ENCODE data around the gene MMP23B.
A peak's percentile ranks its signal among the peaks of the same experiment; 100 is the strongest.

Gene MMP23B

DNA sequence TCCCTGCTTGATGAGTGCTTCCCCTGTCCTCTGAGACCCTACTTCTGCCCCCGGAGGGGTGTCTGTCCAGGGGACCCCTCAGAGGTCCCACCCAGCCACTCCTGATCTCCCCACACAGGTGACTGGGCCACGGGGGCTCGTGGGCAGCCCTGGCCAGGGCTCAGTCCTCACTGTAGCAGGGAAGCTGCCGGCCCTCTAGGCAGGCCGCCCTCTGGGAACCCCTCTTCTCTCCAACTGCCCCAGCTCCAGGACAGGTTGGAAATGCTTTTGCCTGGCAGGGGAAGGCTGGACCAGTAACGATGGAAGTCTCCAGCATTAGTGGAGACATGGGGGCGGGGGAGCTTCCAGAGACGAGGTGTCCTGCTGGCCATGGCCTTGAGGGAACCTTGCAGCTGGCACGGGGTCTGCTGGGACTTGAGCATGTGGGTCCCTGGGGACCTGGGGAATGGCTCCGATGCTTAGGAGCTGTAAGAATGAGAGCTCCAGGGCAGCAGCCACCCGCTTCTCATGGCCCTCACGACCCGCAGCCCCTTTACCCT, 28.9 kb upstream of the MMP23B start:
- no peak for DNase-seq (ENCODE audit: low read depth in 2 of 2)

DNA sequence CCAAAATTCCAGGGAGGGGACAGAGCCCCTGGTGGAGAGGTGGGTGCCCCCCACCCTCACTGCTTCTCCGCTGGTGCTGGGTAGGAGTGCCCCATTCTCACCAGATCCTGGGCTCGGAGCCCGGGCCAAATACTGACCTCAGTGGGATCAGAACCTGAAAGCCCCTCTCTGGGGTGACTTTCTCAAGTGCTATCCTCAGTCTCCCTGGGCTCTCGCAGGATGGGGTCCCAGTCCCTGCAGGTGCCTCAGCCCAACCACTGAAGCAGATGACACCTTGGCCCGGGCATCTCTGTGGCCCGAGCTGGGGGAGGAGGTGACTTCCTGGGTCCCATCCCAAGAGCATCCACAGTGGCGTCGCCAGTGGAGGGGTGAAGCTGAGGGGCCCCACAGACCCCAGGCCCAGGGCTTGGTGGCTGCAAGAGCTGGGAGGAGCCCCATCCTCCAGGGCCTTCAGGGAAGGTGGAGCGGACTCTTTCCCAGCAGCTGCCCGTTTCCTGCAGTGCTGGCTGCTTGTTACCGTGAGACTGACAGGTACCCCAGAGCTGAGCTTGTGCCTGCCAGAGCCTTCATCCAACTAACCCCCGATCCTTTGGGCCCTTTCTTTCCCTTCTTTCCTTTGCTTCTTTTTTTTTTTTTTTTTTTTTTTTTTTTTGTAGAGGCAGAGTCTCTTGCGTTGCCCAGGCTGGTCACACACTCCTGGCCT, 28.2 kb upstream of the MMP23B start:
- no peak for DNase-seq (ENCODE audit: low read depth in 2 of 2)

DNA sequence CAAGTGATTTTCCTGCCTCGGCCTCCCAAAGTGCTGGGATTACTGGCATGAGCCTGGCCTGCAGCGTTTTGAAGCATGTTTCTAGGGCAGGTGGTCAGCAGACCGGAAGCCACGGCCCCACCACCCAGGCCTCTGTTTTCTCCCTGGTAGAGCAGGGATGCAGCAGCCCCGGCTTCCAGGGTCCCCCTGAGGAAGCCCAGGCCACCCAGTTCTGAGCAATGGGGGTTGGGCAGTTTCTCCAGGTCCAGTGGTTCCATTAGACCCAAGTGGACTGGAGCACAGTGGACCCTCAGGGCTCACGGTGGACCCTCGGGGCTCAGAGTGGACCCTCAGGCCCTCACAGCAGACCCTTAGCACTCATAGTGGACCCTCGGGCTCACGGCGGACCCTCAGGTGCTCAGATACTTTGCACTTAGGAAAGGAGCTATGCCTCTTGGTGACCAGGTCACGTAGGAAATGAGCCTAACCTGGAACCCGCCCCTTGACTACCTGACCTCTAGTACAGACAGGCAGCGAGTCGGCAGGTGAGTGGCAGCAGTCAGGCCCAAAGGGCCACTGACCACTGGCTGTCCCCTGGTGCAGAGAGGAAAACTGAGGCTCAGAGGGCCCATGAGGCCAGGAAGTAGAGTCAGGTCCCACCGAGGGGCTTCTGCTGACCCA, 27.5 kb upstream of the MMP23B start:
- no peak for DNase-seq (ENCODE audit: low read depth in 2 of 2)

DNA sequence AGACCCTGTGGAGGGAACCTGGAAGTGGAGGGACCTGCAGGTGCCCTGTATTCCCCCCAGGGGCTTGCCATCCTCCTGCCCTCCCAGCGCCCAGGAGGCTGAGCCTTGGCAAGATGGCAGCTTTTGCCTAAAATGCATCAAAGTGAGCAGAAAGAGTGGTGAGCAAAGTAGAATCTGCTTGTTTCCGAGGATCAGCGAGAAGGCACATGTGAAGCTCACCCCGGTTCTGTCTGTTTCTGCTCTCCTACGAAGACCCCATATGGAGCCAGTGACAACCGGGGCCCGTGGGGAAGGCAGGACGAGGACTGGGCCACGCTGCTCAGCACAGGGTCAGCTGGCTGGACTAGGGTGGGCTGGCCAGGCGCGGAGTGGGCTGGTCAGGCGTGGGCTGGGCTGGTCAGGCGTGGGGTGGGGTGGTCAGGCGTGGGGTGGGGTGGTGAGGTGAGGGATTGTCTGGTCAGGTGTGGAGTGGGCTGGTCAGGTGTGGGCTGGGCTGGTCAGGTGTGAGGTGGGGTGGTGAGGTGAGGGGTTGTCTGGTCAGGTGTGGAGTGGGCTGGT, 26.9 kb upstream of the MMP23B start:
- DNase-seq (ENCODE audit: low read depth in 2 of 2): no peak

DNA sequence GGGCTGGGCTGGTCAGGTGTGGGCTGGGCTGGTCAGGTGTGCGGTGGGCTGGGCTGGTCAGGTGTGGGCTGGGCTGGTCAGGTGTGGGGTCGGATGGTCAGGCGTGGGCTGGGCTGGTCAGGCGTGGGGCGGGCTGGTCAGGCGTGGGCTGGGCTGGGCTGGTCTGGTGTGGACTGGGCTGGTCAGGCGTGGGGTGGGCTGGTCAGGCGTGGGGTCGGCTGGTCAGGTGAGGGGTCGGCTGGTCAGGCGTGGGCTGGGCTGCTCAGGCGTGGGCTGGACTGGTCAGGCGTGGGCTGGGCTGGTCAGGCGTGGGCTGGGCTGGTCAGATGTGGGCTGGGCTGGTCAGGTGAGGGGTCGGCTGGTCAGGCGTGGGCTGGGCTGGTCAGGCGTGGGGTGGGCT, 26.2 kb upstream of the MMP23B start:
- no peak for DNase-seq (ENCODE audit: low read depth in 2 of 2)

DNA sequence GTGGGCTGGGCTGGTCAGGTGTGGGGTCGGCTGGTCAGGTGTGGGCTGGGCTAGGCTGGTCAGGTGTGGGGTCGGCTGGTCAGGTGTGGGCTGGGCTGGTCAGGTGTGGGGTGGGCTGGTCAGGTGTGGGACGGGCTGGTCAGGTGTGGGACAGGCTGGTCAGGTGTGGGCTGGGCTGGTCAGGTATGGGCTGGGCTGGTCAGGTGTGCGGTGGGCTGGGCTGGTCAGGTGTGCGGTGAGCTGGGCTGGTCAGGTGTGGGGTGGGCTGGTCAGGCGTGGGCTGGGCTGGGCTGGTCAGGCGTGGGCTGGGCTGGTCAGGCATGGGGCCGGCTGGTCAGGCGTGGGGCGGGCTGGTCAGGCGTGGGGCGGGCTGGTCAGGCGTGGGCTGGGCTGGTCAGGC, 25.7 kb upstream of the MMP23B start:
- no peak for DNase-seq (ENCODE audit: low read depth in 2 of 2)

DNA sequence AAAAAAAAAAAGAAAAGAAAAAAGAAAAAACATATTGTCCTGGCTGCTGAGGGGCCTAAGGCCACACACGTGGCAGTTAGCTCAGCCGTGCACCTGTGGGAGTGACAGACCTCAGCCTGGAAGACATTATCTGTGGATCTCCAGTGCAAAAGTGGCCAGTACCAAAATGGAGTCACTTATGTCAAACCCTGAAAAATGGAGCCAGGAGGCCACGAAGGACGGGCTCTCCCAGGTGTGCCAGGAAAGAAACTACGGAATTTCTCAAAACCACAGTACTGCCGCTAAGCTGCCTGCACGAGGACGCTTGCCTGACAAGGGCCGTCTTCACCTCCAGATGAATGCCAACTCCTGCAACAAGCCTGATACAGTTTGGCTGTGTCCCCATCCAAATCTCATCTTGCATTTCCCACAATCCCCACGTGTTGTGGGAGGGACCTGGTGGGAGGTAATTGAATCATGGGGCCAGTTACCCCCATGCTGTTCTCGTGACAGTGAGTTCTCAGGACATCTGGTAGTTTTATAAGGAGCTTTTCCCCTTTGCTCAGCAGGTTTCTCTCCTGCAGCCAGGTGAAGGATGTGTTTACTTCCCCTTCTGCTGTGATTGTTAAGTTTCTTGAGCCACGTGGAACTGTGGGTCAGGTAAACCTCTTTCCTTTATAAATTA, 22.0 kb upstream of the MMP23B start:
- no peak for DNase-seq (ENCODE audit: low read depth in 2 of 2)

DNA sequence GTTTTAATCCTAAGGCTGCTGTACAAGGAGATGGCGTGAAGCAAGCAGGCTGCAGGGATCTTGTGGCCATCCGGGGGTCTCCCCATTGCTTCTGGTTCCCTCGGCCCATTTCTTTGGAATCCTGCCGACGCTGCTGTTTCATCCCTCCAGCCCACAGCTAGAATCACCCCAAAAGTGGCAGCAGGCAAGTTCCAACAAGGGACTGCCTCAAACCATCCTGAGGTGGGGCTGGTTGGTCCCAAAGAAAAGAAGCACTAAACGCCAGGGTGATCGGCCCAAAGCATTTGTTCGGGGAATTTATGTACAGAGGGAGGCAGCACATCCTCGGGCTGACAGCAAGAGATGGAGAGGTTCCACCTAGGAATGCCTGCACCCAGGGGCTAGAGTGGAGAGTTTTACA, 21.2 kb upstream of the MMP23B start:
- DNase-seq (ENCODE audit: low read depth in 2 of 2): no peak

DNA sequence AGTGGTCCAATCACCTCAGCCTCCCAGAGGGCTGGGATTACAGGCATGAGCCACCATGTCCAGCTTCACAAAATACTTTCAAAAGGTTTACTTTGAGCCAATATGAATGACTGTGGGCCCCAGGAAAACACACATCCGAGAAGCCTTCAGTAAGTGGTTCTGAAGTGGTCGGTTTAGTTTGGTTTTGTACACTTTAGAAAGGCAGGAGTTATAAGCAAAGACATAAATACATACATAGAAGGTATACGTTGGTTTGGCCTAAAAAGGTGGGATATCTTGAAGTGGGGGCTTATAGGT, 19.9 kb upstream of the MMP23B start:
- DNase-seq (ENCODE audit: low read depth in 2 of 2): no peak

DNA sequence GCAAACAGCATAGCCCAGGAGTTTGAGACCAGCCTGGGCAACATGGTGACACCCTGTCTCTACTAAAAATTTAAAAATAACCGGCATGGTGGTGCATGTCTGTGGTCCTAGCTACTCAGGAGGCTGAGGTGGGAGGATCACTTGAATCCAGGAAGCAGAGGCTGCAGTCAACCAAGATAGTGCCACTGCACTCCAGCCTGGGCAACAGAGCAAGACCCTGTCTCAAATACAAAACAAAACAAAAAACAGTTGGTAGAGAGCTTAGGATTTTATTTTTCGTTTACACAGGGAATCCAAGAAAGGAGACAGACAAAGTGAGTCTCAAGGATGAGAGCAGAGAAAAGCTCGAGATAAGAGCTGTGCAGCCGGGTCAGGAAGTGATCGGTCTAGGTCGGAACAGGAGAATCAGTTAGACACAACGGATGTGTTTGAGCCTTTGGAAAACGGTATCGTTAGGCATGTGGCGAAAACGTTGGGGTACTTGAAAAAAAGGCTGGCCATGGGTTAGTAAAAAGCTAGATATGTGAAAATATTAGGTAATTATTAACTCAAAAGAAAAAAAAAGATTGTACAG, 18.4 kb upstream of the MMP23B start:
- DNase-seq (ENCODE audit: low read depth in 2 of 2): no peak

DNA sequence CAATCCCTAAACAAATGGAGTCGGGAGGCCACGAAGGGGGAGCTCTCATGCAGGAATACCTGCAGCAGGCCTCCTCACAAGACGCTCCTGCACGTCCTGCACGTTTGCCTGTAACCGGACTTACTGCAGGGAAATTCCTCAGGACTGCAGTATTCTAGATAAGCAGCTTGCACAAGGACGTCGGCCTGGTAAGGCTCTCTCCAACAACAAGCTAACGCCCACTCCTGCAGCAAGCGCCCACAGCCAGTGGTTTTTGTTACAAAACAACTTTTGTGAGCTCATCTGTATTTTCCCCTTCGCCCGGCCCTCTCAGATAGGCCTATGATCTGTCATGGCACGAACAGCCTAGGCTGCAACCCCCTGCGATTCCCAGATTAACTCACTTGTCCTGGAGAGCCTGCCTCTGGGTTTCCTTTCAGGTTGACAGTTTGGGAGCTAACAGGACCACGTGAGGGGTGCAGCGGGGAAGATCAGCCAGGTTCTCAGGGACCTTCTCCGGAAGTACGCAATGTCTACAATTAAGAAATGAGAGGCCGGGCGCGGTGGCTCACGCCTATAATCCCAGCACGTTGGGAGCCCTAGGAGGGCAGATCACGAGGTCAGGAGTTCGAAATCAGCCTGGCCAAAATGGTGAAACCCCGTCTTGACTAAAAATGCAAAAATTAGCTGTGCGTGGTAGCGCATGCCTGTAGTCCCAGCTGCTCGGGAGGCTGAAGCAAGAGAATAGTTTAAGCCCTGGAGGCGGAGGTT, 17.6 kb upstream of the MMP23B start:
- DNase-seq (ENCODE audit: low read depth in 2 of 2): peak; percentile 37 to 42

DNA sequence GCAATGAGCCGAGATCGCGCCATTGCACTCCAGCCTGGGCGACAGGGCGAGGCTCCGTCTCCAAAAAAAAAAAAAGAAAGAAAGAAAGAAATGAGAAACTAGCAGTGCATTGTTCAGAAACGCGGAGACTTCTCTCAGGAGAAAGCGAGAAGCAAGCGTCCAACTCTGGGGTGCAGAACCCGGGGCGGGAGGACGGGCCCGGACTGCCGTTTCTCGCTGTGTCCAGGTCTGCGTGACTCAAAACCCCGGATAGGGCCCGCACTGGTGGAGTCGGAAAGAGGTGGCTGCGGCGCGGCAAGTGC, 17.1 kb upstream of the MMP23B start:
- no peak for DNase-seq (ENCODE audit: low read depth in 2 of 2)

DNA sequence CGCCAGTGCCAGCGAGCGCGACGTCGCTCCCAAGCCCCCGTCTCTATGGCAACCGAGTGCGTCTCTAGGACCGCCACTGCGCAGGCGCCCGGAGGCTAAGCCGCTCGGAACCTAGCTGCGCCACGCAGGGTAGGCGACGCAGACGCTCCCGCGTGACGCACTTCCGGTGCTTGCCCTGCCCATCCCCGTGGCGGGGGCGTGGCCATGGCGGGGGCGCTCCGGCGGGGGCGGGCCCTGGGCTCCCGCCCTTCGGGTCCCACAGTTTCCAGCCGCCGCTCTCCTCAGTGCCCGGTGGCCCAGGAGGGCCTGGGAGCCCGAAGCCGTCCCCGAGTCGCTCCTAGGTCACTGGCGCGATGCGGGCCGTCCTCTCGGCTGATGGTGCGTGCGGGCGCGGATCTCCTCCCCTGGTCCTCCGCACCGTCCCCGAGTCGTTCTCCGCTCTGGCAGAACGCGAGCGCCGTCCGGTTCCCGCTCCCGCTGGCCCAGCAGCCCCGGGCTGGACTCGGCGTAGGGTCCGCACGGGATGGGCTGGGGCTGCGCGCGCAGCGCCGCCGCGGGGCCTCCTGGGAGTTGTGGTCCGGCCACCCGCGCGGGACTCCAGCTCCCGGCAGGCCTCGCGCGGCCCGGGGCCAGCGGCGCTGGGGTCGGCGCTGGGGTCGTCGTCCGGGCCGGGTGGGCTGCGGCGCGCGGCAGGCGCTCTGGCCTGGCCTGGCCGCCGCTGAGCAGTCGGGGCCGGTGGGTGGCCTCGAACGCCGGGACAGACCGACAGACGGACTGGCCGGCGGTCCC, 16.5 kb upstream of the MMP23B start, which contains the start of gene MIB2:
TSS of gene MIB2 (plus strand) at position 245 of the 789 bp plus-strand sequence. CDS start 7,953 bp downstream, outside the sequence.
- DNase-seq (ENCODE audit: low read depth in 2 of 2): peak; percentile 94 to 98

DNA sequence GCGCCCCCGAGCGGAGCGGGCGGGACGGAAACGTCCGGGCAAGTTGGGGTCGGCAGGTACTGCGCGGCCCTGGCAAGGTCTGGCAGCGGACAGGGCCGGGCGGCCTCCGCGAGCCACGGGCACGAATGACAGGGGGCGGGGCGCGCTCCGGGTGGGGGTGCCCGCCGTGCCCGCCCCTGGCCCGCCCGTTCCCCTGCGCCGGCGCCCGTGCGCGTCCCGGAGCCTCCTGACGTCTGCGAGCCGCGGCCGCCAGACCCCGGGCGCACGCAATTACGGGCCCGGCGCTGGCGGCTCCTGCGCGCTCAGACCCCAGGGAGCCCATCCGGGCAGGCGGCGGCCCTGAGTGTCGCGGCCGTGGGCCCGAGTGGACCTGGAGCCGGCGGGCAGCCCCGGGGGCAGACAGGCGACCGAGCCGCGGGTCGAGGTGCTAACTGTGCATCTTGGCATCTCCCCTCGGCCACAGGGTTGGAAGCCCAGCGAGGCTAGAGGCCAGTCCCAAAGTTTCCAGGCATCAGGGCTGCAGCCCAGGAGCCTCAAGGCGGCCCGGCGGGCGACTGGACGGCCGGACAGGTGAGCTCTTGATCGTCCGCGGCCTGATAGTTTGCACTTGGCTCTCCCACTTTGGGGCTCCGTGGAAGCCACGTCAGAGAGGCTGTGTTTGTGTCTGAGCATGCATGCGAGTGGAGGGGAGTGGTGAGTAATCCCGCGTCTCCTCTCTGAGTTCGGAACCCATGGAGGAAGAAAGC, 15.8 kb upstream of the MMP23B start:
- no peak for DNase-seq (ENCODE audit: low read depth in 2 of 2)

DNA sequence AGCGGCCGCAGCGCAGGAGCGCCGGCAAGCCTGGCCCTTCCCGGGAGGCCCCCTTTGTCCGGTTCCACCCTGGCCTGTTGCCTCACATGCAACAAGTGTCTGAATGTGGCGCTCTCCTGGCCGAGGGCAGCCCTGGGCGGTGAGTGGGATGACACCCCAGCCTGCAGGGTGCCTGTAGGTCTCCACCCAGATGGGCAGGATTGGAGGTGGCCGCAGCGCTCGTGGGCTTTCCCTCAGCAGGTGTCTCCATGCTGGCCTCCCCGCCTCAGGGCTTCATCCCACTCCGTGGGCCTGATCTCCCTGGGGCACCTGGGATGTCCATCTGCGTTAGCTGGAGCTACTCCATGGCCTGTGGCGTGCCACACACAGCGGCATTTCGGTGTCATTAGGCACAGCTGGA, 15.1 kb upstream of the MMP23B start:
- DNase-seq (ENCODE audit: low read depth in 2 of 2): no peak

DNA sequence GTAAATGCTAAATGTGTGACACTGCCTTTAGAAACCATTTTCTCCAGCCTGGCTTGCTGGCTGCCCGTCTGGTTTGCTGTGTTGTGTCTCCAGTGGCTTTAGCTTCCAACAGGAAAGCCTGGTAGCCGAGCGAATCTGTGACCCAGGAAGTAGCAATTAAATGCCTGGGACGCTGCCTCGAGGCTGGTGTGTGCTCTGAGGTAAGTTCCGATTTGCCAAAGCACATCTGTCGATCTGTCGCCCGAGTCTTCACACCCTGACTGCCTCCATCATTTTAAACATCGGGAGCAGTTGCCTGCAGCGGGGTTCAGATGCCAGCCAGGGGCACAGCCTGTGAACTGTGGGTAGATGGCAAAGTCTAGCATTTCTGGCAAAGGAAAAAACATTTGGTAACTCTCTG, 14.5 kb upstream of the MMP23B start:
- DNase-seq (ENCODE audit: low read depth in 2 of 2): no peak

DNA sequence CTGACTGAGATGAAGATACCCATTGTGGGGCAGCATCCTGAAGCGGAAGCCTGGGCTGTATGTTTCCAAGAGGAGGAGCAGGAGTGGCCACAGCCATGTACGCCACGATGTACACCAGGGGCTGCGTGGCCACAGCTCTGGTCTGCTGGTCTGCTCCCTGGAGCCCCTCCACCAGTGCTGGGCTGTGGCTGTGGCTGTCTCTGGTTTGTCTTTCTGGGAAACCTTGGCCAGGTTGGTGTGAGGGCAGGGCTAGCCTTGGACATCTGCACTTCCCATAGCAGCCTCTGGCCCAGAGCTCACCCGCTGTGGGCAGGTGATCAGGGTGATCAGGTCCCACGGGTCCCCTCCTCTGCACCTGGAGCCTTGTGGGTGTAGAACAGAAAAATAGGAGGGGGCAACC, 14.0 kb upstream of the MMP23B start:
- no peak for DNase-seq (ENCODE audit: low read depth in 2 of 2)

DNA sequence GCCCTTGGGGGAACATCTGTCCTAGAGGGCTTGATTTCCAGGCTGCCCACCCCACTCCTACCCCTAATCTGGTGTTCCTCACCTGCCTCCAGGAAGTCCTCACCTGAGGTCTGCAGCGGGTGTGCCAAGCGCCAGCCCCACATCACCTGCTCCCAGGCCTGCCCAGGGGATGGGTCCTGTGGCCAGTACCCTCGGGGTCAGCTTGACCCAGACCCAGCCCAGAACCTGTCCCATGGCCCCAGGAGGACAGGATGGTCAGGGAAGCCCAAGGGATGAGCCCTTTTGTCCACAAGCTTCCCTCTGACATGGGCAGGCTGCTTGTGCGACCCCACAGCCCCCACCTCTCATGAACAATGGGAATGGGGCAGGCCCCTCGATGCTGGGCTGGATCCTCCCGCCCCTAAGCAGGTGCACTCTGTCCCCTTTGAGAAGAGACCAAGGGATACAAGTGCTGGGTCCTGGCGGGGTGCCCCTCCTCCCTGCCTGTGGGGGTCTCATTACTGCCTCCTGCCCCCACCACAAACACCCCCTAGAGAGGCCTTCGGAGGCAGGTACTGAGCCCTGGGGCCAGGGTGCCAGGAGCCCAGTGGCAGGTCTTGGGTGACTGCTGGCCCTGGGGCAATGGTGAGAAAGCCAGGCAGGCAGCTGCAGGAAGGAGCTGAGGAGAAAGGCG, 13.4 kb upstream of the MMP23B start:
- DNase-seq (ENCODE audit: low read depth in 2 of 2): no peak

DNA sequence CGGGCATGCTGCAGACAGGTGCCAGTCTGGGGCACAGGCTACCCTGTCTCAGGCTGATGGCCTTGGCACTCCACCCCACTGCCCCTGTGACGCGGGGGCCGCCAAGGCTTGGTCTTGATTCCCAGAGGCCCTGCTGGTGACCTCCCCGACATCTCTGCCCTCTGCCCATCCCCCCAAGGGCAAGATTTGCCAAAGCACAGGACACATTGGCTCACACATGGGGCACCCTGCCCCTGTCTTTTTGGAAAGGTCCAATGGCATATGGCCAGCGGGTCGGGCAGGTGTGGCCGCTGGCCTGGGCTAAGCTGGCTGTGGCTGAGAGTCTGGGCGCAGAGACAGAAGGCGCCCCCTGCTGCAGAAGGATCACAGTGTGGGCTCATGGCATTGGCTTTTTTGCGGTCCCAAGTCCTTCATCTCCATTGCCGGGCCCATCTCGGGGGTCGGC, 12.0 kb upstream of the MMP23B start:
- no peak for DNase-seq (ENCODE audit: low read depth in 2 of 2)
